ENCODE results near the gene SLC26A11. TPM values are rescaled to one million over a fixed set of nuclear protein-coding genes. Genes with fewer than 3 reads are reported as not detected.

Gene SLC26A11
- polyA plus RNA-seq, 2 of the 4 experiments (the other 2 are of a cell fraction), result 8.3 to 13.7 TPM

GRCh38 chr17:80173126-80173525 lies 47.1 kb upstream of the SLC26A11 start (continued):
- TF ChIP-seq MYC (IDR thresholded peaks at IDR 0.05; ENCODE audit: borderline replicate concordance, low read length), result no peak
- TF ChIP-seq PHF8 (IDR thresholded peaks at IDR 0.05; ENCODE audit: borderline replicate concordance, low read depth), result no peak
- no peak for TF ChIP-seq CHD4 (IDR thresholded peaks at IDR 0.05; ENCODE audit: borderline replicate concordance)
- TF ChIP-seq FOXS1 (CRISPR knock-in tag; IDR thresholded peaks at IDR 0.05), result no peak
- no peak for TF ChIP-seq BCL3 (IDR thresholded peaks at IDR 0.05)

GRCh38 chr17:80173916-80174315 lies 46.3 kb upstream of the SLC26A11 start:
- no peak overlapping the region for H3K27ac ChIP-seq
- WGBS (ENCODE audit: missing lambda C conversion rate), result 91% methylated on average over 6 of the region's 6 CpGs
- ChIA-PET POLR2A (no interaction called here), CTCF (interaction anchor here (0.9 kb wide), 1 partner anchor 72 kb away, joined by 3 read pairs; the partner anchor contains the start of gene GAA)
- DNase-seq (ENCODE audit: low read depth in 1 of 2, low spot score in 1 of 2) (no peak), ATAC-seq (no peak), FAIRE-seq (no peak)
- no peak overlapping the region for H3K4me3 ChIP-seq
- H3K4me2 ChIP-seq, result no peak overlapping the region
- TF ChIP-seq SREBF2 (IDR thresholded peaks at IDR 0.05), result no peak
- H3K9me3 ChIP-seq, result no peaks in the 10 kb centered on the region
- H3K4me1 ChIP-seq, result peaks cover 11% of the 10 kb centered on the region

- no peak for FAIRE-seq
- H3K4me1 ChIP-seq, result peaks cover 11% of the 10 kb centered on the region
- TF ChIP-seq FOSB (CRISPR knock-in tag; IDR thresholded peaks at IDR 0.05) (no peak), ESRRA (IDR thresholded peaks at IDR 0.05; ENCODE audit: borderline replicate concordance, low read length) (no peak), ELK1 (IDR thresholded peaks at IDR 0.05; ENCODE audit: low read depth, low read length) (no peak), POLR2A (IDR thresholded peaks at IDR 0.05; ENCODE audit: low read length) (no peak), MYC (IDR thresholded peaks at IDR 0.05; ENCODE audit: borderline replicate concordance, low read length) (no peak), HMGXB4 (CRISPR knock-in tag; IDR thresholded peaks at IDR 0.05; ENCODE audit: borderline replicate concordance) (no peak), HOXA7 (CRISPR knock-in tag; IDR thresholded peaks at IDR 0.05) (no peak), KDM1A (IDR thresholded peaks at IDR 0.05; ENCODE audit: low read depth) (no peak)
- POLR2A ChIA-PET, result no interaction called here
- no peak overlapping the region for H3K4me2 ChIP-seq
- H3K4me3 ChIP-seq, result no peak overlapping the region
- no peaks in the 10 kb centered on the region for H3K9me3 ChIP-seq
- no peak overlapping the region for H3K27ac ChIP-seq
- CTCF ChIA-PET, result interaction anchor here (0.6 to 6.3 kb wide), 3 partner anchors 20 to 799 kb away, joined by 4 to 34 read pairs (median 18); no protein-coding TSS in a partner anchor
- WGBS (ENCODE audit: missing lambda C conversion rate), result 81% methylated on average over 11 of the region's 11 CpGs
- no peak for DNase-seq (ENCODE audit: low read depth in 1 of 2, low spot score in 1 of 2)
- no peak for ATAC-seq
Measured at GRCh38 chr17:80176757-80177156, 43.5 kb upstream of the SLC26A11 start.

- no peak overlapping the region for H3K4me2 ChIP-seq
- no peak for TF ChIP-seq NPAS2 (CRISPR knock-in tag; IDR thresholded peaks at IDR 0.05; ENCODE audit: borderline replicate concordance)
- TF ChIP-seq FOXS1 (CRISPR knock-in tag; IDR thresholded peaks at IDR 0.05), result no peak
- no peak for TF ChIP-seq TP53 (CRISPR knock-in tag; IDR thresholded peaks at IDR 0.05)
- TF ChIP-seq HDAC2 (IDR thresholded peaks at IDR 0.05), result no peak
- TF ChIP-seq ATOH8 (CRISPR knock-in tag; IDR thresholded peaks at IDR 0.05; ENCODE audit: low read depth), result no peak
- no peak for TF ChIP-seq BHLHE40 (IDR thresholded peaks at IDR 0.05; ENCODE audit: low read depth, low read length)
- TF ChIP-seq HOXB5 (CRISPR knock-in tag; IDR thresholded peaks at IDR 0.05), result no peak
- no peak for TF ChIP-seq RARB (CRISPR knock-in tag; IDR thresholded peaks at IDR 0.05)
- TF ChIP-seq PBX3 (IDR thresholded peaks at IDR 0.05), result no peak
- TF ChIP-seq E2F6 (IDR thresholded peaks at IDR 0.05; ENCODE audit: borderline replicate concordance, low read depth), result no peak
- no peak for TF ChIP-seq MAFK (IDR thresholded peaks at IDR 0.05; ENCODE audit: partially characterized antibody)
- no peak for TF ChIP-seq POLR2A (IDR thresholded peaks at IDR 0.05; ENCODE audit: low read length)
- no peak for TF ChIP-seq CBX2 (IDR thresholded peaks at IDR 0.05; ENCODE audit: borderline replicate concordance, low read depth)
- TF ChIP-seq EHMT2 (IDR thresholded peaks at IDR 0.05; ENCODE audit: low read depth), result no peak
- no peak for TF ChIP-seq EHF (CRISPR knock-in tag; IDR thresholded peaks at IDR 0.05)
Measured at GRCh38 chr17:80177986-80178595, 42.1 kb upstream of the SLC26A11 start.

More at GRCh38 chr17:80177986-80178595, 42.1 kb upstream of the SLC26A11 start:
- Histone ChIP-seq H3K4me1 (peaks cover 11% of the 10 kb centered on the region), H3K4me3 (no peak overlapping the region), H3K9me3 (no peaks in the 10 kb centered on the region), H3K27ac (no peak overlapping the region)
- 84% methylated on average over 21 of the region's 21 CpGs for WGBS (ENCODE audit: missing lambda C conversion rate)
- ATAC-seq (no peak), FAIRE-seq (no peak), DNase-seq (ENCODE audit: low read depth in 1 of 2, low spot score in 1 of 2) (no peak)
- ChIA-PET CTCF (interaction anchor here (0.7 to 6.3 kb wide), 6 partner anchors 11 to 86 kb away, joined by 3 to 34 read pairs (median 4); no protein-coding TSS in a partner anchor), POLR2A (no interaction called here)

Measured in A549 (cell line).